Effector CD4-positive, alpha-beta T cell (primary cell): Measurements from ENCODE around the gene ALDOA.
"Not testable (repeated sequence)": the region's sequence is repeated elsewhere in the genome, so short reads cannot be mapped to it uniquely, and the experiment has no call there.

Experiments used
- DNase-seq: peaks from one replicate; pipeline ENCODE4 v3.0.0-alpha.2; 2020

The ALDOA gene

DNA sequence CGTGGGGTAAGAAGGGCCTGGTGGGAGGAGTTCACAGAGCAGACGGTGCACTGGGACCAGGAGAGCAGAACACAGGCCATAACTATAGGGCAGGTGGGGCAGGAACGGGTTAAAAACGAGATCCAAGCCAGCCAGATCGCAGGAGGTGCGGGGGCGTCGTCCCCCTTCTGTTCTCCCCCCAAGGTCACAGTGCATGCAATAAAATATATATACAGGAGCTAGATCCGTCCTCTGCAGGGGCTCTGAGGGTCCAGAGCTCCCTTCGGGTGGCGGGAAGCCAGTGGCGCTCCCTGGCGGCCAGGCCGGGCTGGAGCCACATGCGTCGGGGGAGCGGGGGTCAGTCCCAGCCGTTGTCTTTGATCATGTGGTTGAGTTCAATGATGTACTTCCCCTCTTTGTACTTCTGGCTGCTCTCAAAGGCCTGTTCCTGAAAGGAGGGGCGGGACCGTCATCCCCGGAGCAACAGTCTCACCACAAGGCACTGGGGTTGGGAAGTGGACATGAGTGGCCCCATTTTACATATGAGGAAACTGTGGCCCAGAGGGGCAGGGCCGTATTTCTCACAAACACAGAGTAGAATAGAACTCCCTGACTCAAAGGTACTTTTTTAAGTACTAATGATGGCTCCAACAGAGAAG is 26.9 kb downstream of the ALDOA start:
- peak; percentile 51 for DNase-seq

DNA sequence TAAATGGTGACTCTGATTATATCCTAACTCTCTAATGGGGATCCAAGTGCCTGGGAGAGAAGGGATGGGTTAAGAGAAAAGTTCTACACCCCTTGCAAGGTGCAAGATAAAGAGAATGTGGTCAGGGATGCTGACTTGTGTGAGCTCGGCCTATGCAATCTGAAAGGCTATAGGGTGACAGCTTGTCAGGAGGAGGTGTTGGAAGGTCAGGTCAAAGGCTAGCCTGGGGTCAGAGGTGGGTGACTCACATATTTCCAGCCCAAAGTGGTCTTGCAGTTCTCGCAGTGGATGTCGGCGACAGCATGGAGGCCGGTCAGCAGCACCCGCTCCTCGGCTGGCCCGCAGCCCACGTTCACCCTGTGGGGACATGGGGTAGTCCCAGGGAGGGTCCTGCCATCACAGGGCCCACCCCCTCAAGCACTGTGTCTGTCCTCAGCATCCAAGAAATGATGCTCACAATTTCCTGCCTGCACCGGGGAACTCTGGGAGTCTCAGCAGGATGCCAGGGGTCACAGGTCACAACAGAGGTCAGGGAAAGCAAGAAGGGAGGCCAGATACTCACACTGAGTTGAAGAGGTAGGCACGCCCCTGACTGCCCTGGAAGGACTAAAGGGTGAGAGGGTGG is 29.1 kb downstream of the ALDOA start:
- DNase-seq: no peak

GRCh38 chr16:30095166-30096078 is 29.9 kb downstream of the ALDOA start:
- no peak for DNase-seq

GRCh38 chr16:30096105-30096861 is 30.7 kb downstream of the ALDOA start, which contains the start of gene YPEL3:
Gene YPEL3 (minus strand): TSS chr16:30096213. CDS start chr16:30095482, 731 bp downstream.
- DNase-seq: peak; percentile 85

DNA sequence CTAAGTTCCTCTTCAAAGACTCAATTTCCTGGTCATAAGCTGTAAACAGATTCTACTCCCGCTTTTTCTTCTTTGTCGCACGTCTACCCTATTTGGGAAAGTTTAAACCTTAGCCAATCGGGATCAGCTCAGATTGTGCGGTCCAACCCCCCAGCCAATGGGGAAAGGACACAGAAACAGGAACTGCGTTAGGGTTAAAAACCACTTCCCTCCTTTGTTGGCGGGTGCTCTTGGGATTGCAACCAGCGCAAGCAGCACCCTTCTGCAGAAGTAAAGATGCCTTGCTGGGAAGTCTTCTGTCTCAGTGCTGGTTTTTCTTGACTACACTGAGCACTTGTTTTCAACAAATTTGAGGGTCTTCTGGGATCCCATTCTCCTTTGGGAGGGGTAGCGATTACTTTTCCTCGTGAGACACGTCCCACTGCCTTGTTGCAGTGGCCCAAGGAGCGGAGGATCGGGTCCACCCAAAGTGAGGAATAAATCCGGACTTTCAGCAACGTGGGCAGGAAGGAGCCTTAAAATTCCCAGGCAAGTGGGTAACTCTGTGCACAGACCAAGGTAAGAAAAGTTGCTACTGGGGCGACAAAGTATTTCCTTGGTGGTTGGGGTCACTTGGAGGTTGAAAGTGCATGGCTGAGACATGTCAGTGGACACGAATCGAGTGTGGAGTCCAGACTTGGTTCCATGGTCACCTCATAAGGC is 31.5 kb downstream of the ALDOA start:
- no peak for DNase-seq

- no peak for DNase-seq
Measured at GRCh38 chr16:30104090-30104489, 38.5 kb downstream of the ALDOA start.

- no peak for DNase-seq
Measured at GRCh38 chr16:30104492-30104891, 38.9 kb downstream of the ALDOA start.

- no peak for DNase-seq
Measured at GRCh38 chr16:30108059-30108850, 42.7 kb downstream of the ALDOA start.

GRCh38 chr16:30110661-30111060 is 45.1 kb downstream of the ALDOA start:
- DNase-seq: no peak

DNA sequence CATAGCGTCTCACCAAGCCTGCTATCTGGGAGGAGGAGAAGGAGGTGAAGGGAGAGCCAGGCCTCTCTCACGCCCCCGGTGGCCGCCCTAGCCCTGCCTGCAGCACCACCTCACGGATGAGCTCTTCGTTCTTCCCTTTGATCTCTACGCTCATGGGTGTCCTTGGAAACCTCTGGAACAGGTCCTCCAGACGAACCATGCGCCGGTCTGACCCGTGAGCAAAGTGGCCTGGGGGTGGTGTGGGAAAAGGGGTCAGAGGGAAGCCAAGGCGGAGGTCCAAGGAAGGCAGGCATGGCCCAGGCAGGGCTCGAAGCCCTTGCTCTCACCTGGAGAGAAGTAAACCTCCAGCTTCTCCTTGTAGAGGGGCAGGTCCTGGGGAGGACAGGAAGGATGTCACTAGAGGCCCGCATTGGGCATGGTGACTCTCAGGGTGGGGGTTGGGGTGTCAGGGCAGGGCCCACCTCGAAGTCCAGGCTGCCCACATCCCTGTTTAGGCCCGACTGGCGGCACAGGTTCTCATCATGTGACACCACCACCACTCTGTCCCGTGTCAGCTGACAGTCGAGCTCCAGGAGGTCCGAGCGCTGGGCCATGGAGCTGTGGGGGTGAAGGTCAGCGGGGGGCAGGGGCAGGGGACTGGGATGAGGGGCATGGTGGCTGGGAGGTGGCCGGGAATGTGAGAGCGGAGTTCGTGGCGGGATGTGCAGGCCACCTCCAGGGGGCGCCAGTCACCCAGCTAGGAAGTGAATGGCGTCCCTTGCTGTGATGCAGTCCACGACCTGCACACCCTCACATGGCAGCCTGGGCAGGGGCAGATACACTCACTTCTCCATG is 46.9 kb downstream of the ALDOA start:
- peak; percentile 28 for DNase-seq

GRCh38 chr16:30113031-30113710 is 47.6 kb downstream of the ALDOA start, which contains the start of gene GDPD3:
Gene GDPD3 (minus strand): TSS chr16:30113537. CDS start chr16:30113478, 59 bp downstream.
- no peak for DNase-seq

GRCh38 chr16:30113711-30114333 is 48.3 kb downstream of the ALDOA start:
- no peak for DNase-seq

DNA sequence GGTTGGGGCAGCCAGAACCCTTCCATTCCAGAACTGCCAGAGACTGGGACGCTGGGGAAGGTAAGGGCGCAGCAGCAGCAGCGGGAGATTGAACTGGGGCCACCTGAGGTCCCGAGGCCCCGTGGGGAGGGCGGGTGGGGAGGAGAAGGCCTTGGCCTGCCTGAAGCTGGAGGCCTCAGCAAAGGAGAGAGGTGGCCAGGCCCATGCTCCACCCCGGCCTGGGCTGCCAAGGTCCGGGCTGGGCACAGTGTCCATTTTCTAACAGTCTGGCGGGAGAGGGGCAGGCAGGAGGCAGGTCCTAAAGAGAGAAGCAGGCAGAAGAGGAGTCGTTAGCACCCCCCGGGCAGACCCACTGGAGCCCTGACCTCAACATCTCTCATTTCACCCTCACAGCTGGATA is 48.9 kb downstream of the ALDOA start:
- DNase-seq: no peak

GRCh38 chr16:30114833-30115232 is 49.3 kb downstream of the ALDOA start:
- DNase-seq: not testable (repeated sequence)

- DNase-seq: no peak
Measured at GRCh38 chr16:30115238-30115637, 49.7 kb downstream of the ALDOA start.

DNA sequence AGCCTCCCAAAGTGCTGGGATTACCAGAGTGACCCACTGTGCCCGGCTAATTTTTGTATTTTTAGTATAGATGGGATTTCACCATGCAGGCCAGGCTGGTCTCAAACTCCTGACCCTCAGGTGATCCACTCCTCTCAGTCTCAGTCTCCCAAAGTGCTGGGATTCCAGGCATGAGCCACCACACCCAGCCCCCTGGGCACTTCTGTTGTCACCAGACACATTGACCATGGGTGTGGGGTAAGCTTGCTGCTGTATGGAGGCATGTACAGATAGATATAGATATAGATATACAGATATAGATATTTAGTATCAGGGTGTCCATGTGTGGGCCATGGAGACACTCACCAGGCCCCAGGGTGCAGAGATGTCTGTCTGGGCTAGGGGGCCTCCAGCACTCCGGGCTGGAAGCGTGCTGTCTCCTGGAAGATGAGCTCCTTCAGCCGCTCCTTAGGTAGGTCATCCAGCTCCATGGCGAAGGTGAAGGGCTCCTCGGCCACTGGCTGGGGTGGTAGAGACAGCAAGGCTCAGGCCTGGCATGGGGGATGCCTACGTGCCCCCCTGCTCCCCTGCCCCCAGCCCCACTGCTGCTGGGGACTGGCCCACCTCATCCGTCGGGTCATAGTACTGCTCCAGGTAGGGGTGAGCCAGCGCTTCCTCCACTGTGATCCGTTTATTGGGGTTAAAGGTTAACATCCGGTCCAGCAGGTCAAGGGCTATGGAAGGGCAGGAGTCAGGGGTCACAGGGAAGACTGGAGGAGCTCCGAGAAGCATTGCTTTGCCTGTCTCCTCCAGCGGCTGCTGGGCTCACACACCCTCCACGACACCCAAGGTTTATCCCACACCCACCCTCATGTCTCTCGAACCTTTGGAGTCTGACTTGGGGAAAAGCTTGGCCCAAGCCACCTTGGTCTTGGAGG is 51.0 kb downstream of the ALDOA start:
- DNase-seq: no peak

DNA sequence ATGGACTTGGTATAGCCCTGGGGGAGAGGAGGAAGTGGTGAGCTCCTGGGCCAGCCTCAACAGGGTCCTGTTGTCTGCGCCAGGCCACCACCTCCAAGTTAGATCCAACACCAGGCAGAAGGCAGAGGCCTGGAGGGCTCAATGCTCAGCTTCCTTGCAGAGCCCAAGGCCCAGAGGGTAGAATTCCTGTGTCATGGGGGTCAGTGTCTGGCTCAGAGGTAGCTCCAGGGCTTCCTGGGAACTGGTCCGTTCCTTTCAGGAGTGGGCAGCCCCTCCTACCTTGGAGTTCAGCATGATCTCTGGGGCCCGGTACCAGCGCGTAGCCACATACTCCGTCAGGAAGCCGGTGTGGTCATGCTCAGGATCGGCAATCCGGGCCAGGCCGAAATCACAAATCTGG is 52.2 kb downstream of the ALDOA start:
- no peak for DNase-seq

GRCh38 chr16:30119428-30119827 is 53.9 kb downstream of the ALDOA start:
- no peak for DNase-seq
